GM19023 (cell line): ENCODE data around the gene C16orf87.
"Not testable (repeated sequence)": the region's sequence is repeated elsewhere in the genome, so short reads cannot be mapped to it uniquely, and the experiment has no call there.

Experiments used
- ATAC-seq: cut with Tn5 transposase; IDR thresholded peaks from one replicate; pipeline ENCODE4 v1.9.1; 2021; ENCODE audit warnings: mild to moderate bottlenecking, moderate library complexity; ENCODE audit not compliant: unreplicated experiment

C16orf87 gene

GRCh38 chr16:46801428-46802049 is 29.4 kb downstream of the C16orf87 start:
- ATAC-seq: no peak

GRCh38 chr16:46800494-46800893 is 30.5 kb downstream of the C16orf87 start:
- ATAC-seq: no peak

- ATAC-seq: no peak
Observed at GRCh38 chr16:46797501-46797900, 33.5 kb downstream of the C16orf87 start.

DNA sequence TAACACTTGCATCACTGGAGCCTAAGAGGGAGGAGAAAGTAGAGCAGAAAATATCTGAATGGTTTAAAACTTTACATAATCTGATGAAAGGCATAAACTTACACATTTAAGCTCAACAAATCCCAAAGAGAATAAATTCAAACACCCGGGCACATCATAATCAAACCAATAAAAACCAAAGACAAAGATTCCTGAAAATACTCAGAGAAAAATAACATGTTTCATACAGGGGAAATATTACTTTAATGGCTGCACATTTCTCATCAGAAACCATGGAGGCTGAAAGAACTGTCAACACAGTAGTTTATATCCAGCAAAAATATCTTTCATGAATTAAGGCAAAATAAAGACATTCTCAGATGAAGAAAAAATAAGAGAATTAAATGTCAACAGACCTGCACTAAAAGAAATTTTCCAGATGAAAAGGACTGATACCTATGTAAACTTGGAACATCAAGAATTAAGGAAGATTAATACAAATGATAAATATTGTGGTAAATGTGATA is 34.2 kb downstream of the C16orf87 start:
- no peak for ATAC-seq

- ATAC-seq: no peak
Observed at GRCh38 chr16:46793841-46794240, 37.1 kb downstream of the C16orf87 start.

GRCh38 chr16:46790599-46791270 is 40.2 kb downstream of the C16orf87 start:
- no peak for ATAC-seq

DNA sequence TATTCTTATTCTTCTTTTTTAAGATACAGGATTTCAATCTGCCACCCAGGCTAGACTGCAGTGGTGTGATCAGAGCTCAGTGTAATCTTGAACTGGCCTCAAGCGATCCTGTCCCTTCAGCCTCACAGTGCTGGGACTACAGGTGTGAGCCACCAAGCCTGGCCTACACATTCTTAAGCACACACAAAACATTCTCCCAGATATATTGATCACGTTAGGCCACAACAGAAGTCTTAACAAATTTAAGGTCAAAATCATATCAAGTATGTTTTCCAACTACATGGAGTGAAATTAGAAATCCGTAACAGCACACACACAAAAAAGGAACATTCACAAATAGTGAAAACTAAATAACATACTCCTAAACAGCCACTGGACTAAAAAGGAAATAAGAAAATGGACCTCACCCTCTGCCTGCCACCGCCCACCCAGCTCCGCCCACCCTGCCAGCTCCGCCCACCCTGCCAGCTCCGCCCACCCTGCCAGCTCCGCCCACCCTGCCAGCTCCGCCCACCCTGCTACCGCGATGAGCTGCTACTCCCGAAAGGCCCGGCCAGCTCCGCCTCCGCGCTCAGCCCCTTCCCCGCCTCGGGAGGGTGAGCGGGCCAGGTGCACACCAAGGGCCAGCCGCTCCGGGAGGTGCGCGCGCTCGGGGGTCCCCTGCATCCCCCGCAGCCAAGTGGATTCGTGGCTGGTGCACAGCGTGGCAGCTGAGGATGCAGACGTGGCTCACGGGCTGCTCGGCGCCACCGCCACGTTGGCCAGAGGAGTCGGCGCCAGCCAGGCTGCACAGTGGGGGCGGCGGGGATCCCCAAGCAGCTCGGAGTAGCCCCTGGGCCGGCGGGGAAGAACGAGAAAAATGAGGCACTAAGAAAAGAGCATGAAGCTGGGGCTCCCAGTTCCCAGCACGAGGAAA is 41.2 kb downstream of the C16orf87 start:
- ATAC-seq: peak; percentile 90

DNA sequence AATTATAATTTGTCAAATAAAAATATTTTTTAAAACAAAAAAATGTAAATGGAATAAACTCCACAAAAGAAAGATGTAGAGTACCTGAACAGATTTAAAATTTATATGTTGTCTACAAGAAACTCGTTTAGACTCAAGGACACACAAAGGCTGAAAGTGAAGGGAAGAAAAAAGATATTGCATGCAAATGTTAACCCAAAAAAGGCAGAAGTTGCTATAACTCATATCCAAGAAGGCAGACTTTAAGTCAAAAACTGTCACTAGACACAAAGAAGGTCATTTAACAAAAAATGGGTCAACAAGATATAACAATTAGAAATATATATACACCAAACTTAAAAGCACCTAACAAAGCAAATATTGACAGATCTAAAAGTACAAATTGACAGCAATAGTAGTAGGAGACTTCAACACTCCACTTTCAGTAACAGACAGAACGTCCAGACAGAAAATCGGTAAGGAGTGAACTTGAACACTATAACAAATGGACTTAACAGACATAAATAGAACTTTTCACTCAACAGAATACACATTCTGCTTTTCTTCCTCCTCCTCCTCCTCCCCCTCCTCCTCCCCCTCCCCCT is 42.0 kb downstream of the C16orf87 start:
- ATAC-seq: no peak

DNA sequence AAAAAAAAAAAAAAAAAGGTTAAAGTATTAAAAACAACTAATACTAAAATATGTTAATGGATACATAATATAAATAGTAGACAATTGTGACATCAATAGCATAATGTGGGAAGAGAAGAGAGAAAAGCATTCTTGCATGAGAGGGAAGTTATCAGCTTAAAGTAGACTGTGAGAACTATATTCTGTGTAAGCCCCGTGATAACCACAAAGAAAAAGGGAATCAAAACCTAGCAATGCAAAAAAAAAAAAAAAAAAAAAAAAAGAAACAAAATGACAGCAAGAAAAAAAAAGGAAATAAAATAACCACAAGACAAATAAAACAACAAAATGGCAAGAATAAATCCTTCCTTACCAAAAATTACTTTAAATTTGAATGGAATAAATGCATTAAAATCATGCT is 43.1 kb downstream of the C16orf87 start:
- ATAC-seq: no peak

- no peak for ATAC-seq
Observed at GRCh38 chr16:46785076-46785845, 45.7 kb downstream of the C16orf87 start.

- ATAC-seq: not testable (repeated sequence)
Observed at GRCh38 chr16:46784569-46784968, 46.4 kb downstream of the C16orf87 start.

- ATAC-seq: no peak
Observed at GRCh38 chr16:46783800-46784199, 47.2 kb downstream of the C16orf87 start.

DNA sequence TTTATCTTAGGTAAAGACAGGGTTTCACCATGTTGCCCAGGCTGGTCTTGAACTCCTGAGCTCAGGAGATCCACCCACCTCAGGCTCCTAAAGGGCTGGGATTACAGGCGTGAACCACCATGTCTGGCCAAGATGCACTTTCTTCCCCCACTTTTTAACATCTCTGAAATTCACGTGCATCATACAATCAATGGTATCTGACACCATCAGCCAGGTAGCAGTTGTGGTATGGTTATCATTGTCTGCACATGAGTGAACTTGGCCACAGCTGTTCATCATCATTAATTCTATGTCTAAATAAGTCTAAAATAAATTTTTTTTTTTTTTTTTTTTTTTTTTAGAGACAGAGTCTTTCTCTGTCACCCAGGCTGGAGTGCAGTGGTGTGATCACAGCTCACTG is 48.7 kb downstream of the C16orf87 start:
- no peak for ATAC-seq

DNA sequence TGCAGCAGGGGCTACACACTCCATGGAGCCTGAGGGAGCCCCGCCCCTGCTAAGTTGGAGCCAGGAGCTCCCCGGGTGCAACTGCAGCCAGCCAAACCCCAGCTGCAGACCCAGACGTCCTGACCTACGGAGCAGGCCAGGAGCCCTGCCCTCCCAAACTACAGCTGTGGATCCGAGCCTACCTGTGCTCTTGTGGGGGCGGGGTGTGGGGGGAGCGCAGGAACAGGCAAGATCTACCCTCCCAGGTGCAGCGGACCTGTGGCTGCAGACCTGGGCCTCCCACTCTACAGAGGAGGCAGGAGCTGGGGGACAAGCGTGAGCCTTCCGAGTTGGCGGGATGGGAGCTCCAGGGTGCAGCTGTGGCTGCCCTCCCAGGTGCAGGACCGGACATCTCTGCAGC is 53.2 kb downstream of the C16orf87 start:
- ATAC-seq: no peak

- peak; percentile 5 for ATAC-seq
Observed at GRCh38 chr16:46775214-46775613, 55.8 kb downstream of the C16orf87 start.

DNA sequence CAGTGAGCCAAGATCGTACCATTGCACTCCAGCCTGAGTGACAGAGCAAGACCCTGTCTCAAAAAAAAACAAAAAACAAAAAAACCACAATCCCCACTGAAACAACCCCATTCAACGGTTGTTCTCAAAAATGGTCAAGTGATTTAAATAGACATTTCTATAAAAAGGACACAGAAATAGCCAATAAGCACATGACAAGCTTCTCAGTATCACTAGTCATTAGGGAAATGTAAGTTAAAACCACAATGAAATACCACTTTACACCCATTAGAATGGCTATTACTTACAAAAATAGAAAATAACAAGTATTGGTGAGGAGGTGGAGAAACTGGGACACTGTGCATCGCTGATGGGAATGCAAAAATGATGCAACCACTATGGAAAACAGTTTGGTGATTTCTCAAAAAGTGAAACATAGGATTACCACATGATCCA is 56.2 kb downstream of the C16orf87 start:
- ATAC-seq: peak; percentile 53

- ATAC-seq: no peak
Observed at GRCh38 chr16:46772463-46772862, 58.5 kb downstream of the C16orf87 start.

GRCh38 chr16:46768809-46769208 is 62.2 kb downstream of the C16orf87 start:
- ATAC-seq: no peak

- no peak for ATAC-seq
Observed at GRCh38 chr16:46765050-46765449, 65.9 kb downstream of the C16orf87 start.

GRCh38 chr16:46763147-46763546 is 67.8 kb downstream of the C16orf87 start:
- no peak for ATAC-seq
